ENCODE measurements around the gene ZBTB44.

Gene ZBTB44, protein sequence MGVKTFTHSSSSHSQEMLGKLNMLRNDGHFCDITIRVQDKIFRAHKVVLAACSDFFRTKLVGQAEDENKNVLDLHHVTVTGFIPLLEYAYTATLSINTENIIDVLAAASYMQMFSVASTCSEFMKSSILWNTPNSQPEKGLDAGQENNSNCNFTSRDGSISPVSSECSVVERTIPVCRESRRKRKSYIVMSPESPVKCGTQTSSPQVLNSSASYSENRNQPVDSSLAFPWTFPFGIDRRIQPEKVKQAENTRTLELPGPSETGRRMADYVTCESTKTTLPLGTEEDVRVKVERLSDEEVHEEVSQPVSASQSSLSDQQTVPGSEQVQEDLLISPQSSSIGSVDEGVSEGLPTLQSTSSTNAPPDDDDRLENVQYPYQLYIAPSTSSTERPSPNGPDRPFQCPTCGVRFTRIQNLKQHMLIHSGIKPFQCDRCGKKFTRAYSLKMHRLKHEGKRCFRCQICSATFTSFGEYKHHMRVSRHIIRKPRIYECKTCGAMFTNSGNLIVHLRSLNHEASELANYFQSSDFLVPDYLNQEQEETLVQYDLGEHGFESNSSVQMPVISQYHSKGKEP

DNA sequence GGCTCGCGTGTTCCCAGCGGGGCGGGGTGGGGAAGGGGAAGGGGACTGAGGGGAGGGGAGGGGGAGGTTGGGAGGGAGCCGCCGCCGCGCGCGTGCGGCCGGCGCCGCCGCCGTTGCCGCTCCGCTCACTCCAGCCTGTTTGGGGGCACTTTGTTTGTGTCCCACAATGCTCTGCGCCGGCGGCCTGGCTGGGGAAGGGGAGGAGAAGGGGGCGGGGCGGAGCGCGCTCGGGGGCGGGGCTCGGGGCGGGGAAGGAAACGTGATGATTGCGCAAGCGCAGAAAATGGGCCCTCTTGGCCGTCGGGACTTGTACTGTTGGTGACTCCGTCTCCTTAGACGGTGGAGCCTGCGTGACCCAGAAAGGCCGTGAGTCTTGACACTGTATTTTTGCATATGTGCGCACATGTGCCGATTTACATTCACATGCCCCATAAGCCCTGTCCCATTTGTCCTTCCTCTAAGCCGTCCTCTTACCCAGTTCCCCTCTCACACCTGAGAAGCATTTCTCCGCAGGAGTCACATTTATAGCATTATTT, at the start of gene ZBTB44:
TSS of gene ZBTB44 (minus strand) at position 168 of the 536 bp plus-strand sequence. CDS start 53,044 bp downstream, outside the sequence.
- peak; percentile 93 to 94 for DNase-seq

DNA sequence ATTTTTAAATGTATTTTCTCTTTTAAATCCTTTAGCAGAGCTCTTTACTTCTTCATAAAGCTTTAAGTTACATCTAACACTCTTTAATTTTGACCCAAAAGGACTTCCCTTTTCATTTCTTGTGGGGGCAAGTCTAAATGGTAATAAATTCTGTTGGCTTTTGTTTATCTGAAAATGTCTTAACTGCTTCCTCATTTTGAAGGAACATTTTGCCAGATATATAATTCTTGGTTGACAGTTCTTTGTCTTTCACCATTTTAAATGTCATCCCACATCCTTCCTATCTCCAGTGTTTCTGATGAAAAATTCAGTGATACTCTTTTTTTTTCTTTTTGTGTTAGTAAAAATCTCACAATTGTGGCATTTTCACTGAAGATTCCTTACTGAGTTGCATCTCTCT, 44.7 kb upstream of the ZBTB44 start:
- DNase-seq: no peak

DNA sequence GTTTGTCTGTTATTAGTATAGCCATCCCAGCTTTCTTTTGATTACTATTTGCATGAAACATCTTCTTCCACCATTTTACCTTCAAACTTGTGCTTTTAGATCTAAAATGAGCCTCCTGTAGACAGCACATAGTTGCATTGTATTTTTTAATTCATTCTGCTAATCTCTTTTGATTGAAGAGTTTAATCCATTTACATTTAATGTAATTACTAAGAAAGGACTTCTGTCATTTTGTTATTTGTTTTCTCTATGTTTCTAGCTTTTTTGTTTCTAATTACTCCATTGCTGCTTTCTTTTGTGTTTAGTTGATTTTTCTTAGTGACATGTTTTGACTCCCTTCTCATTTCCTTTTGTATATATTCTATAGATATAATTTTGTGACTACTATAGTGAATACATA, 43.7 kb upstream of the ZBTB44 start:
- DNase-seq: no peak

DNA sequence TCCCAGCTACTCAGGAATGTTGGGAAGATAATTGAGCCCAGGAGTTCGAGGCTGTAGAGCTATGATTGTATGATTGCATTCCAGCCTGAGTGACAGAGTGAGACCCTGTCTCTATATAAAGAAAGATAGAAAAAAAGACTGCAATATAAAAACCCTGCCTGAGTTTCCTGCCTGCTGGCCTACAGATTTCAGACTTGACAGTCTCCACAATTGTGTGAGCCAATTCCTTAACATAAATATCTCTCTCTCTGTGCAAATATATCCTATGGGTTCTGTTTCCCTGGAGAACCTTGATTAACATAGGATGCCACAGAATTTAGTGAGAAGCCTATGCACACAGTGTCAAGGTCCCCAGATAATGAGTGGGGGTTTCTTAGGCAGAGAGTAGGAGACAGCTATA, 32.5 kb upstream of the ZBTB44 start:
- DNase-seq: no peak

DNA sequence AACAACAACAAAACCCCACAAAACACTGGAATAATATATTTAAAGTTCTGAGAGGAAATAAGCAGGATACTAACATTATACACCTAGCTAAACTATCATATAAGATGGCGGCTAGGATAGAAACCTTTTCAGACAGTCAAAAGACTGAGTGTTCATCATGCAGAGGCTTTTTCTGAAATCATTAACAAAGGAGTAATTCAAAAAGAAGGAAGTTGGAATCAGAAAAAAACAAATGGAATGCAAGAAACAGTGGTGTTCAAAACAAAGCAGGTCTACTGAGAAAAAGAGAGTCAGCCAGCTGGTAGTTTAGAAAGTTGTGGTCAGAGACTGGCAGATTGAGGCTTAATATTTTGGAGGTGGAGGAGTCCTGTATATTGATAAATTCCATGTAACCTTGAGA, 30.1 kb upstream of the ZBTB44 start:
- DNase-seq: no peak

DNA sequence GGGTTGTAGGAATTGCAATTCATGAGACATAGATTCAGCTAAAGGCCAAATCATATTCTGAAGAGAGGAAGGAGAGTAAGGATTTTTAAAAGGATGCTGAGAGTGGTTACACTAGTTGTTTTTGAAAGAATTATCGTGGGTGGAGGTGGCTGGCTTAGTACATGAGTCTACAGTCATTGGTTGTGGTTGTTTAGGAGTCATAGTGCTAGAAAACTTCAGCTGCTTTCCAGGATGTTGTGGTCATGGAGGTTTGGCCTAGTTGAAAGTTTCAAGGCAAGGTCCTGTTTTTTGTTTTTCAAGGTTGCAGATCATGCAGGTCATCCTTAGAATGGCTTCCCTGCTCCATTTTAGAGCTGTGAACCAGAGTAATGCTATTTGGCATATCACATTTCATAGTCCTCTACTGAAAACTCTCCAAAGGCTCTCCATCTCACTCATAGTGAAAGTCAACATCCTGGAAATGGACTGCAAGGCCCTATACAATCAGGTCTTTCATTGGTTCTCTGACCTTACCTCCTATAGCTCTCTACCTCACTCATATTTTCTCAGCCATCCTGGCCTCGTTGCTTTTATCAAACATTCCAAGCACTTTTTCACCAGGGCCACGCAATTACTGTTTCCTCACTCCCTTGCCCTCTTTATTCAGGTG, 26.1 kb upstream of the ZBTB44 start:
- peak in 1 of 2 experiments; percentile 17 for DNase-seq

DNA sequence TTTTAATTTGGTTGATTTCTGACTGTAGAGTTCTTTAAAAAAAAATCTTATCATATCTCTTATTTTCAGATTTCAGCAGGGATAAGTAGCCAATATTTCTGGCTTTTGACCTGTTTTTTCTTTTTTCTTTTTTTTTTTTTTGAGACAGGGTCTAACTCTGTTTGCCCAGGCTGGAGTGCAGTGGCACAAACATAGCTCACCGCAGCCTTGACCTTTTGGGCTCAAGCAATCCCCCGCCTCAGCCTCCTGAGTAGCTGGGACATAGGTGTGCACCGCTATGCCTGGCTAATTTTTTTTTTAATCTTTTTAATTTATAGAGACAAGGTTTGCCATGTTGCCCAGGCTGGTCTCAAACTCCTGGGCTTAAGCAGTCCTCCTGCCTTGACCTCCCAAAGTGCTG, 23.9 kb upstream of the ZBTB44 start:
- no peak for DNase-seq

DNA sequence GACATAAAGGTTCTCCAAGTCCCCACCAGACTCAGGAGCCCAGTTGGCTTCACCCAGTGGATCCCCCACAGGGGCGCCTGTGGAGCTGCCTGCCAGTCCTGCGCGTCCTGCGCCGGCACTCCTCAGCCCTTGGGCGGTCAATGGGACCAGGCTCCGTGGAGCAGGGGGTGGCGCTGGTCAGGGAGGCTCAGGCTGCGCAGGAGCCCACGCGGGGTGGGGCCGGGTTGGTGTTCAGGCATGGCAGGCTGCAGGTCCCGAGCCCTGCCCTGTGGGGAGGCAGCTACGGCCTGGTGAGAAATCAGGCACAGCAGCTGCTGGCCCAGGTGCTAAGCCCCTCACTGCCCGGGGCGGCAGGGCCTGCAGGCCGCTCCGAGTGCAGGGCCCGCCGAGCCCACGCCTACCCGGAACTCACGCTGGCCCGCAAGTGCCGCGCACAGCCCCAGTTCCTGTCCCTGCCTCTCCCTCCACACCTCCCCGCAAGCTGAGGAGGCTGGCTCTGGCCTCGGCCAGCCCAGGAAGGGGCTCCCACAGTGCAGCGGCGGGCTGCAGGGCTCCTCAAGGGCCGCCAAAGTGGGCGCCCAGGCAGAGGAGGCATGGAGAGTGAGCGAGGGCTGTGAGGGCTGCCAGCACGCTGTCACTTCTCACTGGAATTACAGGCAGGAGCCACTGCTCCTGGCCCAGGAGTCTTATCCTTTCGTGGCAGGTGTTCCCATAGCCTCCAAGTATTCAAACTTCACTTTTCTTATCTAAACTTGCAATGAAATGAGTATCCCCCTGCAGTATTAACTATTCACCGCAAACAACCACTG, 22.8 kb upstream of the ZBTB44 start:
- DNase-seq: no peak

DNA sequence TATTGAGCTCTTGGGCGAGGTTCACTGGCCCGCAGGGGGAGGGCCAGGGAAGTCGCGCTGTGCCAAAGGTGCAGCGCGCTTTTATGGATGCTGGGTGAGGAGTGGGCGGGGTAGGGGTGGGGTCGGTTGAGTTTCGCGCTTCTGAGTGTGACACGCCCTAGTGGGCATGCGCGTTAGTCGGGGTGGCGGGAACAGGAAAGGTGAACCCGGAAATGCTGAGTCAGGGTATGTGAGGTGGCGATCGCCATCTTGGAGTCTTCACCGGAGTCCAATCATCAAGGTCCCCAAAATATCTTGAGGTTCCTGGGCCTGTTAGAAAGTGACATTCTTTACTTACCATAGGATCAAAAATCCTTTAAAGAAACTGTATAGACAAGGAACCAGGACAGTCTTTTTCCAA, 16.7 kb upstream of the ZBTB44 start:
- DNase-seq: peak in 1 of 2 experiments; percentile 19

DNA sequence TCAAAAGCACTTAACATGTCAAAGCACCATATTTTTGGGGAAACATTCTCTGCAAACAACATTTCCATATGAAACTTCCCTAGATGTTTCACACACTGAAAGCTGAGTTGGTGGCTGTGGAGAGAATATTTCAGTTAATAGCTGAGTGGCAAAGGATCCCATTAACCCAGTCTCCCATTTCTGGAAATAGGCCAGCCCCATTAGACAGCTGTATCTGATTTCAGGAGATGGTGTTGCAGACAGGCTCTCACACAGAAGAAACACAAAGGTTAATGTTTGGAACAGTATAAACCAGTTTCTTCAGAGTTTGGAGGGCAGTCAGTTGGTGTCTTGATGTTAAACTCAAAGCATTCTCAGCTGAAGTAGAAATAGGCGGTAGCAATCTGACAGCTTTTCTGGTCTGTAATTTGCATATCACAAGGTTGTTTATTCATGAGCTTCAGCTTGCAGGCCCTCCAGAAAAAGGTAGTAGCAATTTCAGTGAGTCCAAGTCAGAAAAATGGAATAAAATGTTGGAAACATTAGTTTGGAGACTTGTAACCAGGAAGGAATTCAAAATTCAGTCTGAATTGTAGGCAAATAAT, 15.5 kb upstream of the ZBTB44 start:
- no peak for DNase-seq

DNA sequence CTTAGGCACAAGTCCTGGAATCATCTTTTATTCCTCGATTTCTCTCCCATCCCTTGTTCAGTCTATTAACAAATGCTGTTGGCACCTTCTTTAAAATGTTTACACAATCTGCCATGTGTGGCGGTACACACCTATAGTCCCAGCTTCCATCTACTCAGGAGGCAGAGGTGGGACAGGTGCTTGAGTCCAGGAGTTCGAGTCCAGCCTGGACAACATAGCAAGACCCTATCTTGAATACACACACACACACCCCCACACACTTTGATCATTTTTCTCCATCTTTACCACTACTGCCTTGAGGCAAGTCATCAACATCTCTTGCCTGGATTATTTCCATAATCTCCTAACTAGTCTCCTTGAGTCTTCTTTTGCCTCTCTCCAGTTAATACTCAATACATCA, 13.7 kb upstream of the ZBTB44 start:
- no peak for DNase-seq

DNA sequence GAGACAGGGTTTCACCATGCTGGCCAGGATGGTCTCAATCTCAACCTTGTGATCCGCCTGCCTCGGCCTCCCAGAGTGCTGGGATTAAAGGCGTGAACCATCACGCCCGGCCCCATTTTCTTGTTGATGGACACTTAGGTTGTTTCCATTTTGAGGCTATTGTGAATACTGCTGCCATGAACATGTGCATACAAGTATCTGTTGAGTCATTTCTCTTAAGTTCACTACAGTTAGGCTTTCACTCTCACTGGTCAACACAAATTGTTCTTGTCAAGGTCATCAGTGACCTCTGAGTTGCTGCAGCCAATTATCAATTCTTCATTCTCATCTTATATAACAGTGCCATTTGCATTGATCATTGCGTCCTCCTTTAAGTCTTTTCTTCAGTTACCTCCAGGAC, 13.0 kb upstream of the ZBTB44 start:
- no peak for DNase-seq

DNA sequence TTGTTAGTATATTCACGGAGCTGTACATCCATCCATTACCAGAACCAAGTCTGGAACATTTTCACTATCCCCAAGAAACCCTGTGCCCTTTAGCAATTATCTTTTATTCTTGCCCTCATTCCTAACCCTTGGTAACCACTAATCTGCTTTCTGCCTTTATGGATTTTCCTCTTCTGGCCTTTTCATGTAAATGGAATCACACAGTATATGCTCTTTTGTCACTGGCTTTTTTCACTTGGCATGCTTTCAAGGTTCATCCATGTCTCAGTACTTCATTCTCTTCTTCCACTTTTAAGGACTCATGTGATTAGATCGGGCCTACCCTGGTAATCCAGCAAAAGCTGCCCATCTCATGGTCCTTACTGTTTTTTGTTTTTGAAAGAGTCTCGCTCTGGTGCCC, 11.0 kb upstream of the ZBTB44 start:
- DNase-seq: no peak

DNA sequence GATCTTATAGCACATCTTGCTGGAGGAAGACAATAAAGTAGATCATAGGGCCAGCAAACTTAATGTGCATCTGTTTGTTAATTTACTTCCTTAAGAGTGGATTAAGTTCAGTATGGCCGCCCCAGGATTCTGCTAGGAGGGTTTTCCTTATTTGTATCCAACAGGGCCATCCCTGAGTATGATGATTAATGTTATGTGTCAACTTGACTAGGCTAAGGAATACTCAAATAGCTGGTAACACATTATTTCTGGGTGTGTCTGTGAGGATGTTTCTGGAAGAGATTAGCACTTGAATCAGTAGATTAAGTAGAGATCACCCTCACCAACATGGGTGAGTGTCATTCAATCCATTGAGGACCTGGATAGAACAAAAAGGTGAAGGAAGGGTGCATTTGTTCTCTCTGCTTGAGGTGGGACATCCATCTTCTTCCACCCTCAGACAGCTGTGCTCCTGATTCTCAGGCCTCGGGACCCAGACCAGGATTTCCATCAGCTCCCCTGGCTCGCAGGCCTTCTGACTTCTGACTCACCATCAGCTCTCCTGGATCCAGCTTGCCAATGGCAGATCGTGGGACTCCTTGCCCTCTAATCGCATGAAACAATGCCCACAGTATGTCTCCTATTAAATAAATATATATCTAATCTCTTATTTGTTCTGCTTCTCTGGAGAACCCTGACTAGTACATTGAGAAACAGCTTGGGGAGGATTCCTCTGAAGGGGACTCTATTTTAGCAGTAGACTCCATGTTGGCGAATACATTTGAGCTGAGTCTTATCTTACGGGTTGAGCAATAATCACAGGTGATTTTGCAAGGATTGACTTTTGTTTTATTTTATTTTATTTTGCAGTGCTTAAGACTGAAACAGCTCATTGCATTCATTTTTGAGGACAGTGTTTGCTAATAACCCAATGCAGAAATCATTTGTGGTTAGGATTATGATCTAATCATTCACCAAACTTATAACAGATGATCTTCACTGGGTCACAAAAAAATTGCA, 9.0 kb upstream of the ZBTB44 start:
- no peak for DNase-seq

DNA sequence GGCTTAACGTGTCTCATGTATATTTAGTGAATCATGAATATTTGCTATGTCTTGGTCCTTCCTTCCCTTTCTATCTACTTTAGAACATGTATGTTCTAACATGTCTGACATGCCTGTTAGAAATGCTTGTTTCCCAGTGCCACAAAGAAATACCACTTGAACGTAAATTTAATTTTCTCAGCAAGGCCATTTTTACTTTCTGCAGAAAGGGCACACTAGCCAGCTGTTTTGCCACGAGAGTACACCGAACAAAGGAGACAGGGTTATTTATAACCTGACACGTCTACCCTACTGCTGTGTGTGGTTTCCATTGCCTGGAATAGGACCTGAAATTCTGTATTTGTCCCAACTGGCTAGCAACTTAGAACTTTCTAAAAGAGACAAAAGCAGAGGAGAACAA, 7.4 kb upstream of the ZBTB44 start:
- DNase-seq: no peak

DNA sequence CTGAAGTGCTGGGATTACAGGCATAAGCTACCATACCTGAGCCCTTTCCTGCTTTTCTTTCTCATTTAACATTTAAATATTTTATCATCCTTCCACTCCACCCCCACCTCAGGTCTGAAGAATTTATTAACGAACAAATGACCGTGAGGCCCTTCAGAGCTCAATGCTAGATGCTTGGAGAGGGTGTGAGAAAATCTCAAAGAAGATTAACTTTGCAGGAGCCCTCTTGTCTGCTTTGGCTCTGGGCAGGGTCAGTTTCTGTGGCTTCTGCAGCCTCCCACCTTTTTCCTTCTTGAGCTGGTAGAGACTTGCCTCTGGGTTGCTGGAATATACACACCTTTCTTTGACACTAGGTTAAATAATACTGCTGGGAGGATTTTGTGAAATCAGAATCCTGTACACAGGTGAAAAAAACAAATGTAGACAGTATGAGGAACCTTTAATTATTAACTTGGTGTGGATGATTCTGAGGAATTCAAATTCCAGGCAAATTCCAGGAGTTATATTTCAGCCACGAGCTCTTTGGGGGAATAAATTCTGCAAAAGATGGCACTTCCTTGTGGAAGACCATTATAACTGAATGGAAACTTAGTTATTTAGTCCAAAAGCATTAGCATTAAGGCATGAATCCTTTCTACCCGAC, 3.4 kb upstream of the ZBTB44 start:
- DNase-seq: no peak

DNA sequence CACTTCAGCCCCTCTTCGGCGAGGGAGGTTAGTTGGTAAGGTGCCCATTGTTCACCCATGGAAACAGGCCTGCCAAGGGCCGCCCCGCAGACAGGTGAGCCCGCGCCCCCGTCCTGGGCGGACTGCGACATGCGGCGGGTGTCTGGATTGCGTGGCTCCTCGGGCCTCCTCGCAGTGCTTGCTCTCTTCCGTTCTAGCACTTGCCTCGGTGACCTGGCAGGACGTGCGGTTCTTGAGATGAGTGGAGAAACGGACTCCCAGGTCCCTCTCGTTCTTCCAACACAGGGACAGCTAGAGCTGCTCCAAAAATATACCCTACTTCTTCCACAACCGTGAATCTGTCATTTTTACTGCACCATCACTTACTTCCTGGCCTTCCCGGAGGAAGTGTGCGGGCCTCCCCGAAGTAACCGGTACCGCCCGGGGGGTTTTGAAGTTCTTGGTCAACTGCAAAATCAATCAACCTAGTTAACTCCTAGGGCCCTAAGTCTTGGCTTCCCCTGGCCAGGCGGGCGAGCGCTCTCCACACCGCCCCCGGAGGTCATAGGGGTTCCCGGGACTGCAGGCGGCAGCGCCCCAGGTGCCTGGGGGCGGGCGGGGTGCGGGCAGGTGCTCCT, 745 bp upstream of the ZBTB44 start:
- DNase-seq: peak; percentile 65 to 68

DNA sequence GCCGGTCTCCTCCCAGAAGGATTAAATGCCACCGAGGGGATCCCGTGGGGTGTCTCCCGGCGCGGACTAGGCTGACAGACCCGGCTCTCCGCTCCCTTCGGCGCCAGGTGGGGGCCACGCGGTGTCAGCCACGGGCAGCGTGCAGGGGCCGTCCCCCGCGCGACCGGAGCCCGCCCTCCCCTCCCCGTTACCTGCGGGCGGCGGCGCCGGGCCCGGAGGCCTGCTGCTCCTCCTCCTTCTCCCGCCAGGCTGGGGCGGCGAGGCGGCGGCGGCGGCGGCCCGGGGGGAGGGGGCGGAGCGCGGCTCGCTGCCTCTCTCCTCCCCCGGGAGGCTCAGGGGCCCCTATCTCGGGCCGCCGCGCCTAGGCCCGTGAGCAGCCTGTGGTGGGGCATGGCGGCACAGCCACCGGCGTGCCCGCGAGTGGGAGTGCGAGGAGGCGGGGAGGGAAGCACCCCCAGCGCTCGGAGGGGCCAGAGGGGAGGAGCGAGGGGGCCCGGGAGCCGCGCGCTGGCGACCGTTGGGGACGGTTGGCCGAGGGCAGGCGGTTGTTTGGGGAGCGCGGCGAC, 450 bp downstream of the ZBTB44 start:
- peak; percentile 73 to 80 for DNase-seq

DNA sequence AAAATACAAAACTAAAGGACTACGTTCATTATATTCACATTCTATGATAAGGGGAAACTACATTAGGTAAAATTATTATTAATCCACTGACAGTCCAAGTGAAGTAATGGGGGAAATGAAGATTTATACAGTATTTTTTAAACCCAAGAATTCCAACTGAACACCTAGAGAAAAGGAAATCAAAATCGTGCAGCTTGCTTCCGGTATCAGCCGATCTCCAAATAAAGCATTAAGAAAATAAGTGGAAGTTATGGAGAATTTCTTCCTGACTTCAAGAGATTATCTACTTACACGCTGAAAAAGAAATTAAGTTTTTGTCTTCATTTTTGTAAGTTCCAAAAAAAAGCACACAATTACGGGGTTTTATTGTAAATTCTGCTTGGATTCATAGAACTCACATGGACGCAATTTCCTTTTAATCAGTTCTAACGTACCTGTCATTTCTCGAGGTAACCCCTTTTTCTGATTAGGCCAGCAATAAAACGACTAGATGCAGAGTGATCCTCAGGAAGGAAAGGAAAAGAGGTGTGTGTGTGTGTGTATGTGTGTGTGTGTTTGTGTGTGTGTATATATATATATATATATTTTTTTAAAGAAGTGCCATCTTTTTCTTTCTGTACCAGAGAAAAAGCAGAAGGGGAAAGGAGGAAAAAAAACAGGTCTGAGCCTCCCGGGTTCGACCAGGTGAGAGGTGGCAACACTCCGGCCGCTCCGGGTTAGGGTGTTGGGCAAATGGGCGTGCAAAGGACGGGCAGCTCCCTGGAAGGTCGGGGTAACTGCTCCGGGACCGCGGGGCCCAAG, 1.1 kb downstream of the ZBTB44 start:
- DNase-seq: no peak
